OCI-LY7 (cell line): ENCODE measurements around the gene ASMTL. TPM values are rescaled to one million over a fixed set of nuclear protein-coding genes. Genes with fewer than 3 reads are reported as not detected.

ENCODE experiments used
- BruUV-seq: library from RNA; stranded (reverse); fragments of 400-500 nt; replicated peaks from 2 replicates; lab custom pipeline; 2021; lab: Mats Ljungman, UMichigan
- CTCF ChIA-PET: fragments of 300-600 bp; sonication (Branson Sonifier 250); formaldehyde crosslinking; loops from one replicate; lab custom pipeline; 2022; ENCODE audit warnings: antibody characterized with exemption; ENCODE audit not compliant: unreplicated experiment; lab: Charles Lee
- POLR2A ChIA-PET: fragments of 300-600 bp; sonication (Branson Sonifier 250); formaldehyde crosslinking; loops from one replicate; lab custom pipeline; 2022; ENCODE audit warnings: antibody characterized with exemption; lab: Charles Lee
- DNase-seq: peaks from one replicate; pipeline ENCODE4 v3.0.0-alpha.2; 2015; ENCODE audit warnings: low spot score
- H2AFZ ChIP-seq: fragments of 200-600 bp; sonication (generic), shearing (Covaris generic); 2 replicates; pipeline ENCODE4 v1.6.1; 2014; ENCODE audit warnings: mild to moderate bottlenecking, antibody characterized with exemption, low read length, moderate library complexity
- H3K27ac ChIP-seq: fragments of 200-600 bp; sonication (generic); 2 replicates; pipeline ENCODE4 v1.5.1; 2014; ENCODE audit warnings: mixed run types, low read depth, mild to moderate bottlenecking, moderate library complexity, low read length, inconsistent platforms; ENCODE audit not compliant: poor library complexity, severe bottlenecking
- H3K36me3 ChIP-seq: fragments of 200-600 bp; sonication (generic); 2 replicates; pipeline ENCODE4 v1.6.1; 2014; ENCODE audit warnings: mild to moderate bottlenecking, antibody characterized with exemption, low read length, moderate library complexity, mixed read lengths; ENCODE audit not compliant: insufficient read depth
- H3K4me1 ChIP-seq: fragments of 200-600 bp; sonication (generic); 2 replicates; pipeline ENCODE4 v1.5.1; 2014; ENCODE audit warnings: mild to moderate bottlenecking, low read length; ENCODE audit not compliant: insufficient read depth, poor library complexity, severe bottlenecking
- H3K4me2 ChIP-seq: fragments of 200-600 bp; sonication (generic); 2 replicates; pipeline ENCODE4 v1.6.1; 2014; ENCODE audit warnings: mild to moderate bottlenecking, low read length
- H3K4me3 ChIP-seq: fragments of 200-600 bp; sonication (generic); 2 replicates; pipeline ENCODE4 v1.5.1; 2014; ENCODE audit warnings: mild to moderate bottlenecking, low read depth, low read length; ENCODE audit not compliant: poor library complexity, severe bottlenecking
- H3K79me2 ChIP-seq: fragments of 200-600 bp; sonication (generic); 2 replicates; pipeline ENCODE4 v1.6.1; 2016; ENCODE audit warnings: low read depth, mild to moderate bottlenecking, low read length, moderate library complexity, mixed read lengths; ENCODE audit not compliant: insufficient read depth
- H3K9me2 ChIP-seq: fragments of 200-600 bp; sonication (generic); 2 replicates; pipeline ENCODE4 v1.6.1; 2016; ENCODE audit warnings: mild to moderate bottlenecking, low read length, mixed read lengths; ENCODE audit not compliant: insufficient read depth
- H3K9me3 ChIP-seq: fragments of 200-600 bp; sonication (generic); 2 replicates; pipeline ENCODE4 v1.6.1; 2014; ENCODE audit warnings: mild to moderate bottlenecking, mixed run types, low read length, mixed read lengths
- H4K20me1 ChIP-seq: fragments of 200-600 bp; sonication (generic); 2 replicates; pipeline ENCODE4 v1.6.1; 2014; ENCODE audit warnings: mild to moderate bottlenecking, antibody characterized with exemption, low read length, moderate library complexity, mixed read lengths; ENCODE audit not compliant: insufficient read depth
- CTCF ChIP-seq: fragments of 200-600 bp; sonication (generic); conservative IDR thresholded peaks from 2 replicates; pipeline ENCODE4 v1.5.1; 2014; ENCODE audit warnings: mild to moderate bottlenecking, antibody characterized with exemption, low read length, moderate library complexity, mixed read lengths
- EZH2phosphoT487 ChIP-seq: fragments of 200-600 bp; sonication (generic); IDR thresholded peaks from 2 replicates; pipeline ENCODE4 v1.6.1; 2018; ENCODE audit warnings: low read depth, borderline replicate concordance, mild to moderate bottlenecking, mixed run types, antibody characterized with exemption, low read length, moderate library complexity, mixed read lengths
- intact Hi-C: fragments of 100-400 bp; cut with micrococcal nuclease; formaldehyde crosslinking; loops from one replicate; pipeline ENCODE4 v1.10.0; 2022; ENCODE audit not compliant: unreplicated experiment
- total RNA-seq, 2 experiments: library from RNA; depleted of rRNA in 1 of 2; stranded (reverse); fragments of >200 nt in 1 of 2; shearing (Covaris generic) in 1 of 2; gene quantifications; 2 replicates each; pipeline ENCODE4 v1.2.3, GENCODE V29; 2014 to 2022

ASMTL gene
- total RNA-seq, 2 experiments from 2014 or later: 17.2 to 37.0 TPM

GRCh38 chrX:1389181-1389992 is 63.3 kb downstream of the ASMTL start:
- CTCF ChIA-PET: no interaction called here
- DNase-seq: no peak
- Histone ChIP-seq H3K4me3 (no peak overlapping the region), H4K20me1 (peaks cover 29% of the 10 kb centered on the region), H3K4me1 (peaks cover 22% of the 10 kb centered on the region), H3K4me2 (peak overlapping the region; percentile 91; the same call in 1 of the 2 replicates), H3K9me2 (no peaks in the 10 kb centered on the region), H3K36me3 (peaks cover 73% of the 10 kb centered on the region), H2AFZ (no peak overlapping the region), H3K9me3 (no peaks in the 10 kb centered on the region), H3K79me2 (peaks cover 57% of the 10 kb centered on the region), H3K27ac (no peak overlapping the region)
- no TSS peak for BruUV-seq
- TF ChIP-seq EZH2phosphoT487 (no peak), CTCF (no peak)
- POLR2A ChIA-PET: no interaction called here
- intact Hi-C loops: no loop called here

GRCh38 chrX:1388651-1389050 is 64.1 kb downstream of the ASMTL start:
- H3K4me3 ChIP-seq: no peak overlapping the region
- no TSS peak for BruUV-seq
- TF ChIP-seq EZH2phosphoT487 (no peak), CTCF (no peak)
- no peak for DNase-seq
- H3K4me2 ChIP-seq: no peak overlapping the region
- H3K4me1 ChIP-seq: peaks cover 14% of the 10 kb centered on the region
- no peaks in the 10 kb centered on the region for H3K9me3 ChIP-seq
- ChIA-PET POLR2A (no interaction called here), CTCF (no interaction called here)
- H4K20me1 ChIP-seq: peaks cover 29% of the 10 kb centered on the region
- peaks cover 80% of the 10 kb centered on the region for H3K36me3 ChIP-seq
- no peak overlapping the region for H2AFZ ChIP-seq
- H3K79me2 ChIP-seq: peaks cover 50% of the 10 kb centered on the region
- H3K9me2 ChIP-seq: no peaks in the 10 kb centered on the region
- no peak overlapping the region for H3K27ac ChIP-seq
- intact Hi-C loops: no loop called here

- Histone ChIP-seq H2AFZ (no peak overlapping the region), H3K9me2 (no peaks in the 10 kb centered on the region), H3K4me1 (peaks cover 13% of the 10 kb centered on the region), H3K79me2 (peaks cover 42% of the 10 kb centered on the region), H3K9me3 (no peaks in the 10 kb centered on the region), H3K4me2 (no peak overlapping the region), H4K20me1 (peaks cover 29% of the 10 kb centered on the region), H3K27ac (no peak overlapping the region), H3K4me3 (no peak overlapping the region), H3K36me3 (peaks cover 93% of the 10 kb centered on the region)
- TF ChIP-seq EZH2phosphoT487 (no peak), CTCF (no peak)
- DNase-seq: no peak
- CTCF ChIA-PET: no interaction called here
- no TSS peak for BruUV-seq
- POLR2A ChIA-PET: no interaction called here
- intact Hi-C loops: no loop called here
Measured at GRCh38 chrX:1387141-1387776, 65.5 kb downstream of the ASMTL start.
